GM19372 (cell line): ENCODE measurements around the gene RYR3.

Experiments used
- ATAC-seq: cut with Tn5 transposase; IDR thresholded peaks from one replicate; pipeline ENCODE4 v1.9.1; 2021; ENCODE audit warnings: mild to moderate bottlenecking, low read depth, moderate library complexity; ENCODE audit not compliant: unreplicated experiment

RYR3 gene

DNA sequence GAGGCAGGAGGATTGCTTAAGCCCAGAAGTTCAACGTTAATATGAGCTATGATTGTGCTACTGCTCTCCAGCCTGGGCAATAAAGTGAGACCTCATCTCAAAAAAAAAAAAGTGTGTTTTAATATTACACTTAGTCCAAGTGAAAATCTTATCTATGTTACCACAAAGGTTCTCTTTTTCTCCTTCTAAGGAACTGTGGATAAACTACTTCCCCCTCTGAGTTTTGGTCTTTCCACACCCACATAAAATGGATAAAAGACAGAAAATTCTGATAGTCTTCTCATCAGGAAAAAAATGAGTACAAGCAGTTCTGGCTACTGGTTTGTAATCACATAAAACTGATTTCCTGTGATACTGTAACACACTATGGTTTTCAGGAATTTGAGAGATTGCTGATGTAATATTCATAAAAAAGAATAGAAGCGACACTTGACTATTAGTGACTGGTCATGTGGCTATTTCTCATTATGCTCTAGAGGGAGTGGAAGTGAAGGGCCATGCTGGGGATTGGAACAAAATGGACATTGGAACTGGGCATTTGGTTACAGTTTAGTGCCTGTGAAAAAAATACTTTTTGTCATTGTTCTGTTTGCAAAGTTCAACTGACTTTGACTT, 68.2 kb downstream of the RYR3 start:
- no peak for ATAC-seq

DNA sequence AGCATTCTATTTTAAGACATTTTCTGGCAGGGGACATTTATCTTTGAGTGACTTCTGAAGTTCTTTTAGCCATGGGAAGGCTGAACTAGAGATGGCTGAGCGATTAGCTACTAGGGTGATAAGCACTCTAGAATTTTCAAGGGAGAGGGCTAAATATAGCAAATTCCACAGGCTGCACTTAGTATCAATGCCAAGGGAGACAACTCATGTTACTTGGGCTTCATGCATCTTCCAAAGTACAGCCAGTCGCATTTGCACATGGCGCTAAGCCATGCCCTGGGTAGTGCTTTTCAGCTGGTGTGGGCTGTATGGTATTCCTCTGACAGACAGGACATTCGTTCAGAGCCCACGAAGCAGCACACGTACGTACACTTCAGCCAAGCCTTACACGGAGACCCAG, 69.6 kb downstream of the RYR3 start:
- ATAC-seq: no peak

DNA sequence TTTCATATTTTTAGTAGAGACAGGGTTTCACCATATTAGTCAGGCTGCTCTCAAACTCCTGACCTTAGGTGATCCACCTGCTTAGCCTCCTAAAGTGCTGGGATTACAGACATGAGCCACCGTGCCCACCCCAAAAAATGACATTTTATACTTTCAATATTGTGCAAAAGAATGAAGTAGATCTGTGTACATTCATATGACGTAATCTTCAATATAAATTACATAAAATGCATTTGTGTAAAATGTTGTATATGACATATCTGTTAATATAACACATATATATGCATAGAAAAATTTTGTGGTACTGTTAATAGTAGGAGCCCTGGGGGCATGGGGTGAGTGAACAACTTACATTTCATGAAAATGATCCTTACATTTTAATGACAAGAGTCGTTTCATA, 71.7 kb downstream of the RYR3 start:
- no peak for ATAC-seq

DNA sequence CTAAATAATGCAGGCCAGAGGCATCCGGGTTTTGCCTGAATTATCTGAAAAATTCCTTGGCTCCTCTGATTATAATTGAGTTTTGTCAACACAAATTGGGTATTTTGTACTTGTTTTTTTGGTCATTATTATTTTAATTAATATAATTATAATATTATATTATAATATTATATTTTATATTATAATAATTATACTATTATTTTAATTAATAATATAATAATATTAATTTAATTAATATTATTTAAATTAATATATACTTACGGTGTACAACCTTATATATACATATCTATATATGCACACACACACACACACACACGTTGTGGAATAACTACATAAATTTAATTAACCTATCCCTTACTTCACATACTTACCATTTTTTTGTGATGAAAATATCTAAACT, 73.5 kb downstream of the RYR3 start:
- ATAC-seq: no peak

DNA sequence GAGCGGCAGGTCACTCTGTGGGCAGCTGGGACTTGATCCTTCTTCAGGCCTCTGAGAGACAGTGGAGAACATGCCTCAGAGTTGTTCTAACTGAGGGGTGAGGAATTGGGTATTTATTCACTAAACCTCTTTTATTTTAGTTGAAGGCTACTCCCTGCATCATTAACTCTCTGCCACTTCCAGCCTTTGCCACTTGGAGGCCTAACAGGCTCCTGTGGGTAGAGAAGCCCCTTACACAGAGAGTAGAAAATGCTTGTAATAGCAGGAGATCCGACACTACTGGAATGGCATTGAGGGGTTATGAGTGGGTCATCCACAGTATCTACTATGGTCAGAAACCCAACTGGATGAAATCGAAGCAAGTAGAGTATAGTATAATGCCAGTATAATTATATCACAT, 81.7 kb downstream of the RYR3 start:
- no peak for ATAC-seq

DNA sequence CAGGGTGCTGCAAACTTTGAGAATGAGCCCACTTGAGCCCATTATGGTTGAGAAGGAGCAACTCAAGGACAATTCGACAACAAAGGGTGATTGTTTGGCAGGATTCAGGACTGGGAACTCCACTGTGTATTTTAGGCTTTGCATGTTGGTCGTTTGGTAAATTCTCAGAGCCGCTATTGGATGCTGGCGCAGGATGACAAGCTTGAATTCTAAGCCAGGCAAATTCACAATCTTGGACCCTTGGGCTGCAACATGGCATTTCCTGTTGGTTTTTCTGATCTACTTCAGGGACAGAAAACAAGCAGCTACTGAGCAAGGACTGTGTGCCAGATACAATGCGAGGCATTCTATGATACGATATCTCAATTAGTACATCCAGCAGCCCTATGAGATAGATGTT, 82.8 kb downstream of the RYR3 start:
- no peak for ATAC-seq

DNA sequence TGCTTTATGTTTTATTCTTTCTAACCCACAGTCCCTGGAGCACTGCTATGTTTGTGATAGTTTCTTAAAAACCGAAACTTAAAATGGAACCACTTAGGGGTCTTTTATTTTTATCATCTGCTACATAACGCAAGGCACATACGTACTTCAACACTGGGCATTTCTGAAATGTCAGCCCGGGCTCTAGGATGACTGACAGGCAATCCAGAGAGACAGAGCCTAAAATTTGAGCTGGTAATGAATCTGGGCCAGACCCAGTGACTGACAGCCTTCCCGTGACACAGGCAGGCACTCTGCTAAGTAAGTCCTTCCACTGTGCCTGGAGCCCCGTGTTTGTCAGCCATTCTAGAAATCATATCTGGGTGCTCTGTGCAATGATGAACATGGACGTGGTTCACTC, 84.6 kb downstream of the RYR3 start:
- ATAC-seq: no peak

DNA sequence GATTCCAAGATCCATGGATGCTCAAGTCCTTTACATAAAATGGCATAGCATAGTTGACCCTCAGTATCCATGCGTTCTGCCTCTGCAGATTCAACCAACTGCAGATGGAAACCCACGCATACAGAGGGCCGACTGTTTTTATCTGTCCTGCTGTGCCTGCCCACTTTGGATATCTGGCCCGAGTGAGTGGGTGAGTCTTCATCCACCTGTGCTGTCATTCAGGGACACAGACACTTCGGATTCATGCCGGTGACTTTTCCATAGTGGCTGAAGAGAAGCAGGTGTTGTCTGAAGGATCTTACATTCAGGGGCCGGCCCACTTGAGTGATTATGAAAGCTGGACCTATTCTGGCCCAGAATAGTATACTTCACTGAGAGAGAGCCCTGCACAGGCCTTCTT, 85.1 kb downstream of the RYR3 start:
- ATAC-seq: no peak

DNA sequence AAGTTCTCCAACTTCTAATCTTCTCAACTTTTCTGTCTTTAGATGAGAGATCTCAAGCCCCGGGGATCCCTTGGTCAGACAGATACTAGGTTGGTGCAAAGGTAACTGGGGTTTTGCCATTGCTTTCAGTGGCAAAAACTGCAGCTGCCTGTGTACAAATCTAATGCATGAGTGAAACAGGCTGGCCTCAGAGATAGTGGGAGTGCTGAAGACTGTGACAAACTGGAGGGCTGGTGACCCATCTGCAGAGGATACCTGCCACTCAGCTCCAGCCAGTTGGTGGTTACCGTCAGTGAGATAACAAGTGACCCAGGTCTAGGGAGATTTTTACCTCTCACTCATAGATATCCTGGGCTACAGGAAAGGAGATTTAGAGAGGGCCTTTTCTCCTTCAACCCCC, 85.7 kb downstream of the RYR3 start:
- no peak for ATAC-seq

DNA sequence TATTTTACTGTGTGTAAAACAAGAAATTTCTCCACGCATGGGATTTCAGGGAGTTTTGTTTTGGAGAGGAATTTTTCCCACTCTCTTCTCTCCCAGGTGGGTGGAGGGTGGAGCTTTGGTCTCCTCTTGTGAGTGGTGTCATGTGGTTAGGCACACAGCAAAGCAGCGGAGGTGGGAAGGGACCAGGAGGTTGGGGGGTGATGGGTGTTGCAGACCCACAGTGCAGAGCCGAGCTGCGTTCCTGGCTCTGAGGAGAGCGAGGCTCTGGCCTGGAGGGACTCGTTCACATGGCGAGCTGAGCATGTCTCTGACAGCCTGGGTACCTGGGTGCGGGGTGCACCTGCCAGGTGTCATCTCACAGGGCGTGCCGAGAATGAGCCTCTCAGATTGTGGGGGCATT, 87.8 kb downstream of the RYR3 start:
- ATAC-seq: no peak

DNA sequence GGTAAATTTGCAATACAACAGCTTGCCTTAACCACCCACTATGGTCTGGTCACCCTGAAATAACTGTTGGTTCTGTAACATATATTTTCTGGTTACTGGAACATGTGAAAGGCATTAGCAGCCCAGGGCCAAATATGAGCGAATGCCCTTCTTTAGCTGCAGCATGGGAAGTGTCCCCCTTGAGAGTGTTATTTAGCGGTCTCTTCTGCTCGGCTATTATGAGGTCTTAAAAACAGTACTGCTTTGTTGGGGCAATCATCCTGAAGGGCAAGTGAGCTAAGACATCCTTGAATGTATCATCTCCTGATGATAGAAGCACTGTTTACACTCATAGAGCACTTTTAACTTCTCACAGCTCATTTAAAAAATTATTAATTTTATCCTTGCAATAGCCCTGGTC, 90.2 kb downstream of the RYR3 start:
- no peak for ATAC-seq

DNA sequence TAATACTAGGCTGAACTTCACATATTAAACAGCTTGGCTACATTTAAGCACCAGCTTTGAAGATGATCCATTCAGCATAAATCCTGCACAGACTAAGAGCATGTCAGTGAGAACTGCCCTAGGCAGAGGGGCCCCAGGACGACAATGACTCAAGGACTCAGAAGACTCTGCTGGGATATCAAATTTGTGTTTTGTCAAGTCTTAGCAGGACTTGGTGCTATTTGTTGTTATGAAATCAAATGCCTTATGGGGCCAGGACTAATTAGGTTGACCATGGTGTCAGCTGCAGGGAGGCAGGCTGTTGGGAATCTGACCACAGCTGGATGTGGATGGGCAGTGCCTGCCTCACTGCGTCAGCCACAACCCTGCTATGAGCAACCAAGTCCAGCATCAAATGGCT, 91.8 kb downstream of the RYR3 start:
- ATAC-seq: no peak

DNA sequence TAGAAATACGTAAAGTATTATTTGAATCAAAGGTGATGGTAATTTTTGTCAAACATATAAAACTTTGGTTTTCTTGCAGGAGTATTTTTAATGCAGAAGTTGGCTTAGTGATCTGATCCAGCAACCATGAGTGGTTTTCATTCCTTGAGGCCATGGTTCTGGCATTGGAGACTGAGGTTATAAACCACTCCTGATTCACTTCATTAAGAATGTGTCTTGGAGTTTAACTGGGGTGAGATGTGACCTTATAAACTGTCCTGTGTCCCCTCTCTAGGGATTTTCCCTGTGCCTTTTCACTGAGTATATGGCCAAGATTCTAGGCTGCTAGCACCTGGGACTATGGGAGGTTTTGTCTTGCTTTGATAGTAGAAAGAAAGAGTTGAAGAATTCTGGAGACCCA, 94.3 kb downstream of the RYR3 start:
- no peak for ATAC-seq

DNA sequence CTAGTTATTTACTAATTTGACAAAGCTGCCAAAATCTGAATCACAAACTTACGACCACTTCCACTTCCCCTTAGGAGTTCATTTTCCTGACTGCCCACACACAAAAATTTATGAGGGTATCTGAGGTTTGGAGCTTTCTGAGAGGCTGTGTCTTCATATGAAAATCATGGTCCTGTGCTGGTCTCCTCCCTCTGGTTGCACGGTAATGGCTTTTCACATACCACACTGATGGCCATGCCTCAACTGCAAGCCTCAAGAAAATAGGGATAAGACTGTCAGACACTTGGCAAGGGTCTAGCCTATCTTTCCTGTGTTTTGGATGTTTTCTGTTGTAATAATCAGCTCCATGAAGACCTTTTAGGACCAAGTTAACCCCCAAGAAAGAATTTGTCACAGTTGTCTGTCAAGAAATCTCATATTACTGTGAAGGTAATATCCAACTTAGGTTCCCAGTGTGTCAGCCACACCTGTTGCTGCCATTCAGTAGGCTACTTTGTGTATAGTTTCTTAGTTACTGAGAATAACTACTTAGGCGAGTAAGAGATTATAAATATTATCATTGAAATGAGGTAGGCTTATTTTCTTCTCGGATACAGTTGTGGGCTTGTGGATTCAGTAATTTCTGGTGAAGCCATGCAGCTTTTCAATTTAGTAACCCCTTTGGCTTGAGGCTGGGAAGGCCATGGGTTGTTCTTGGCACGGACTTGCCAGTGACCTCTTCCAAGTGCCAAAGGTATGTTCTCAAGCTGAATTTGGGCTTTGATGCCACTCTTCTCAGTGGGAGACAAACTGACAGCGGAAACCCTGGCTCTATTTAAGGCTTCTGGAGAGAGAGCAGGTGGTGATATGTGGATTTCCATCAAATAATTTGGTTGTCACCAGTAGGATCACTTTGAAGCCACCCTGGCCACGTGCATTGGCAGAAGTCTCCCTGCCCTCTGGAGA, 101.1 kb downstream of the RYR3 start:
- ATAC-seq: no peak

DNA sequence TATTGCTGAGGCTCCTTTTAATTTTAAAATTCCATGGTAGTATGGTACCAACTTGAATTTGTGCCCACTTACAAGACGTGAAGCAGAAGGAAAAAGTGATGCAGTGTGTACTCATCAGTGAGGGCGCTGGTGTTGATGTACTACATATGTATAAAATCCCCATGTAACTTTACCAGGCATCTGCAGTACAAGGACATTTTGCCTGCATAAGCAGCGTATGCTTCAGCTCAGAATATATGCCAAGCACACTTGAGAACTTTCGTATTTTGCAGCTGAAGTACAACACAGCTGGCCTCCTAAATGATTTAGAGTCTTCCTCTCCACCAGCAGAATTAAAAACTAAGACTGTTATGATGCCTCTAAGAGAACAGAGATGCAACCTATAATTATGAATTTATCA, 108.9 kb downstream of the RYR3 start:
- no peak for ATAC-seq

DNA sequence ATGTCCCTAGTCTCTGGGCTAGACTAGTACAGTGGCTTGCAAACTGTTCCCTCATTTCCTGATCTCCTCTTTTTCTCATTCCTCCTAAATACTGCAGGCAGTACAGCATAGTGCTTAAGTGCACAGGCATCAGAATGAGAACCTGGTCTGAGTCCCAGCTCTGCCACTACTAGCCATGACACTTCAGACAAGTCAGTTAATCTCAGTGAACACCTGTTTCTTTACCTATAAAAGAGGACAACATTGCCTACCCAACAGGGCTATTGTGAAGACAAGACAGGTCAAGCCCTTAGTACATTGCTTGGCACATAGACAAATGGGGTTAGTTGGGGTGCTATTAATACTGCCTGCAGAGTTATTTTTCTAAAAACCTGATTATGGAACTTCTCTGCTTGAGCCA, 113.3 kb downstream of the RYR3 start:
- no peak for ATAC-seq

DNA sequence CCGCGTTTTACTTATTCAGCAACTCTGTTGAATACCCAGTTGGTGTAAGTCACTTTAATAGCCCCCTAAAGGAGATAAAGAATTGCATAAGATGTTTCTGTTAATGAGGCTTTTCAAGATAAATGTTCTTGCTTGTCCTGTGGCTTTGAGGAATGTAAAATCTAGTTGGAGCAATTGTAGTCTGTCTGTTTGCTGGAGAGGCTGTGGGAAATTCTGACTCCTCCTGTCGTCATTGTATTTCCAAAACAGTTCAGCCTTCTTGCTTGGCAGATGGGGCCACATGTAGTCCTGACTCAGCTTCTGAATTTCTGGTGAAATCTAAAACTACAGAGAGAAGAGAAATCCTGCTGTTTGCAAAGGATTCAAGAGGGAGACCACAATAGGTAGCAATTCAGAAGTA, 114.4 kb downstream of the RYR3 start:
- no peak for ATAC-seq

DNA sequence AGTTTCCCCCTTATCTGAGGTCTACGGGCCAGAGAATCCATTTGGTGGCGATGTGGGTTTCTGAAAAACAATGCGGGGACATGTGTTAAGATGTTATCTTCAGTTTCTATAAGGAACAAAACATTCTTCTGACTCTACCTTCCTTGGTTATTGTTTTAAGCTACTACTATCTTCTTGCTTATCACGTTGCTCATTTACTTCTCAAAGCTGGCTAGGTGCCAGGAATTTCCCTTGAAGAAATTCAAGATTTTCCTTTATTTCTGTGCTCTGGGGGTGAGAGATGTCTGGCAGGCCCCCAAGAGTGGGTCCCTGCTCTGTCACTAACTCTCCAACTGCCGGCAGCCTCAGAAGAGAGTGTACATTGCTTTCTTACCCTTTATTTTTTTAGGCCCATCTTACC, 119.8 kb downstream of the RYR3 start:
- ATAC-seq: no peak

DNA sequence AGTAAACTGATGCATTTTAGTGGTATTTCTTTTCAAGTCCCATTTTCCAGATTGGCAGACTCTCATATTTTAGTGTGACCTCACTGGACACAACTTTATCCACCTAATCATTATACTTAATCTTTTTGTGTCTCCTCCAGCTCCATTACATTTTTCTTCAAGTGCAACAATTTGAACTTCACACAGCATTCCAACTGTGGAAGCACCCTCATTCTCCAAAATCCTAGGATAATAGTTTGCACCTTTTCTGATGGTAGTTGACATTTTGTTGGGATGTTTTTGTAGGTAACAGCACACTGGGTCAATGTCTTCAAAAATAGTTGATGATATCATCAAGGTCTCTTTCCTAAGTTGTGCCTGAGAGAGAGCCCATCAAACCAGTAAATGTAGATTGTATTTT, 123.1 kb downstream of the RYR3 start:
- ATAC-seq: no peak

DNA sequence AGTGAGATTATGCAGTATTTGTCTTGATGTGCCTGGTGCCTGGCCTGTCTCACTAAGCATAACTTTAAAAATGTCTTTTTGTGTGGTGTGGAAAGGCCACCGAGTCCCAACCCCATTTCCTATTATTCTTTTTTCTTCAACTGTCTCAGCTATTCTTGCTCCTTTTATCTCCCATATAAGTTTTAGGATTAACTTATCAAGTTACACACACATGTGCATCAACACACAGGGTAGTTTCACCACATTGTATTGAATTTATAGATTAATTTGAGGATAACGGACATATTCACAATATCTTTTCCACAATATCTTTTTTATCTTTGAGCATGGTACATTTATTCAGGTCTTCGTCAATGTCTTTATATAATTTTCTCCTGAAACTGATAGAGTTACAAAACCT, 127.6 kb downstream of the RYR3 start:
- ATAC-seq: no peak

DNA sequence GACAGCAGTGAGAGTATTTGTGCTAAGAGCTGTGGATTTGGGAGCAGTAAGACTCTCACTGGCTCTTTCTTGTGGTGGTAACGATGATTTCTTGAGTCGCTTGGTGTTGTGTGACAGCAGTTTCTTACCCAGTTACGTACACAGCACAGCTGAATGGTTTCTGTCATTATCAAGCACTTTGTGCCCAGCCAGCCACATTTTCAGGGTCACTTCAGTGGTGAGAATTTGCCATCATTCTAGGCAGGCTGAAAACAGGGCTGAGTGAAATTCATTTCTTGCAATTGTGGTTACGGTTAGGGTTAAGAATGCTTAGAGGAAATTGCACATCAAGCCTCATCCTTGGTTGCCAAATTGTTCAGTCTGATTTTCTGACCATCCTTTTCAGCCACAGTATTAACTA, 130.1 kb downstream of the RYR3 start:
- no peak for ATAC-seq

DNA sequence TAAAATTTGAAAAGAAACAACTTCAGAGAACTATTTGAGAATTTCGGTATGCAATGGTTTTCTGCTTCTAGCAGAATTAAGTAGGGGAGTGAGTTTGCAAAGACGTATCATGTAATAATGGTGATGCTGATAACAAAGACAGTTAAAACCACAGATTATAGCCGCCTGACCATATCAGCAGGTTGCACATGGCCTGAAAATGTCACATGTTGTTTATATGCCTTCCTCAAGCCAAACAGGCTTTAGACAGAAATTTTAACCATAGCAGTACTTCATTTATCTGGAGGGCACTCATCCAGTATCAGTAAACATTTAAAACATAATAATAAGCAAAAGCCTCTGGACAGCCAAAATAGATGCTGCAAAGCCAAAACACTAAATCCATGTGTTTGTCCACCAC, 131.7 kb downstream of the RYR3 start:
- no peak for ATAC-seq
